Neural progenitor cell (in vitro differentiated cells): ENCODE data around the gene KCNQ1. TPM values are rescaled to one million over a fixed set of nuclear protein-coding genes. Genes with fewer than 3 reads are reported as not detected.

Experiments used
- DNase-seq: peaks from one replicate; pipeline ENCODE4 v3.0.0-alpha.2; 2016; ENCODE audit warnings: low spot score
- H2AFZ ChIP-seq: fragments of 200-600 bp; sonication (generic); replicated peaks from 2 replicates; pipeline ENCODE4 v1.6.1; 2016; ENCODE audit warnings: antibody characterized with exemption
- H3F3A ChIP-seq: fragments of 200-600 bp; sonication (generic); 2 replicates; pipeline ENCODE4 v1.6.1; 2016; ENCODE audit warnings: antibody characterized with exemption, low read depth
- H3K27ac ChIP-seq: fragments of 200-600 bp; sonication (generic); 2 replicates; pipeline ENCODE4 v1.5.1; 2016; ENCODE audit warnings: mild to moderate bottlenecking
- H3K27me3 ChIP-seq: fragments of 200-600 bp; sonication (generic); 2 replicates; pipeline ENCODE4 v1.6.1; 2016; ENCODE audit warnings: mild to moderate bottlenecking, moderate library complexity
- H3K36me3 ChIP-seq: fragments of 200-600 bp; sonication (generic); 2 replicates; pipeline ENCODE4 v1.5.1; 2016
- H3K4me1 ChIP-seq: fragments of 200-600 bp; sonication (generic); 2 replicates; pipeline ENCODE4 v1.6.1; 2016; ENCODE audit warnings: mixed run types
- H3K4me2 ChIP-seq: fragments of 200-600 bp; sonication (generic); 2 replicates; pipeline ENCODE4 v1.6.1; 2016
- H3K4me3 ChIP-seq: fragments of 200-600 bp; sonication (generic); 2 replicates; pipeline ENCODE4 v1.5.1; 2016
- H3K79me2 ChIP-seq: fragments of 200-600 bp; sonication (generic); 2 replicates; pipeline ENCODE4 v1.6.1; 2016; ENCODE audit warnings: low read depth
- H3K9ac ChIP-seq: fragments of 200-600 bp; sonication (generic); 2 replicates; pipeline ENCODE4 v1.6.1; 2016
- H3K9me3 ChIP-seq: fragments of 200-600 bp; sonication (generic); 2 replicates; pipeline ENCODE4 v1.5.1; 2016; ENCODE audit warnings: low read depth
- H4K20me1 ChIP-seq: fragments of 200-600 bp; sonication (generic); 2 replicates; pipeline ENCODE4 v1.6.1; 2016; ENCODE audit warnings: low read depth
- H3K27ac Mint-ChIP-seq: 3 replicates; pipeline ENCODE4 v1.8.0; 2021; ENCODE audit warnings: mixed read lengths
- H3K27me3 Mint-ChIP-seq: 2 replicates; pipeline ENCODE4 v1.8.0; 2022; ENCODE audit warnings: low read depth, mild to moderate bottlenecking, inconsistent platforms, moderate library complexity, mixed read lengths; ENCODE audit not compliant: insufficient read depth
- H3K36me3 Mint-ChIP-seq: 3 replicates; pipeline ENCODE4 v1.8.0; 2021; ENCODE audit warnings: mixed read lengths
- H3K4me1 Mint-ChIP-seq: 3 replicates; pipeline ENCODE4 v1.8.0; 2021; ENCODE audit warnings: mixed read lengths
- H3K4me3 Mint-ChIP-seq: 3 replicates; pipeline ENCODE4 v1.8.0; 2021; ENCODE audit warnings: mild to moderate bottlenecking, moderate library complexity, mixed read lengths
- H3K9me3 Mint-ChIP-seq: 3 replicates; pipeline ENCODE4 v1.8.0; 2020; ENCODE audit warnings: mixed read lengths
- EZH2 ChIP-seq: fragments of 200-600 bp; sonication (generic); IDR thresholded peaks from 2 replicates; pipeline ENCODE4 v1.6.1; 2017; ENCODE audit warnings: antibody characterized with exemption, mild to moderate bottlenecking, moderate library complexity
- EZH2phosphoT487 ChIP-seq: fragments of 200-600 bp; sonication (generic); IDR thresholded peaks from 2 replicates; pipeline ENCODE4 v1.6.1; 2017; ENCODE audit warnings: antibody characterized with exemption
- total RNA-seq: library from RNA; depleted of rRNA; stranded (reverse); fragments of >200 nt; gene quantifications from 2 replicates; pipeline ENCODE4 v1.2.3, GENCODE V29; 2015; ENCODE audit warnings: low replicate concordance
- TF ChIP-seq, protein P1 (sequence below): fragments of 200-600 bp; sonication (generic); IDR thresholded peaks from 2 replicates; pipeline ENCODE4 v1.5.1; 2017; ENCODE audit warnings: antibody characterized with exemption, mild to moderate bottlenecking

The KCNQ1 gene
- total RNA-seq, 1 donor from 2014 or later: 0.11 TPM

DNA sequence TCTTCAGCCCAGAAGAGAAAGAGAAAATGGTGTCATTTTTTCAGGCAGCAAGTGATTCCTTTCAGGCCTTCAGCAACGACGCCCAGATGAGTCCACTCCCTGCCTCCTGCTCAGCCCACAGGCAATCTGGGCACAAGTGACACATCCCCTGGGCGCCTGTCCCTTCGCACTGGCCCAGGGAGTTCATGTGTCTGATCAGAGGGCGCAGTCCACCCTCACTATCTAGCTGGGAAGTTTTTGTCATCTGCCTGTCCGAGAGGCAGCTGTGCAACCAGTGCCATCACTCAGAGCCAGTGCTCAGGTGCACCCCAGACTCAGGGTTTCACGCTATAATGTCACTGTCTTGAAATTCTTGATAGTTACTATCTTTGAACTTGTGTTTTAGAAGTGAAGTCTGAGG lies 256.4 kb downstream of the KCNQ1 start:
- Histone ChIP-seq H3K27ac (no peak overlapping the region), H4K20me1 (peaks cover 30% of the 10 kb centered on the region), H3K4me2 (peak overlapping the region; percentile 80), H3K4me1 (peaks cover 25% of the 10 kb centered on the region), H3K79me2 (peaks cover 32% of the 10 kb centered on the region), H3F3A (peaks cover 13% of the 10 kb centered on the region), H3K36me3 (no peaks in the 10 kb centered on the region), H3K27me3 (peaks cover 69% of the 10 kb centered on the region), H3K9me3 (no peaks in the 10 kb centered on the region), H2AFZ (no peak overlapping the region), H3K4me3 (no peak overlapping the region), H3K9ac (no peak overlapping the region)
- DNase-seq: no peak
- peaks cover 15% of the 10 kb centered on the region for H3K9me3 Mint-ChIP-seq
- peak overlapping the region; percentile 81 for H3K4me3 Mint-ChIP-seq
- peaks cover 25% of the 10 kb centered on the region for H3K27me3 Mint-ChIP-seq
- H3K36me3 Mint-ChIP-seq: peaks cover 2% of the 10 kb centered on the region
- H3K4me1 Mint-ChIP-seq: peaks cover 61% of the 10 kb centered on the region
- H3K27ac Mint-ChIP-seq: peak overlapping the region; percentile 93
- TF ChIP-seq EZH2phosphoT487 (no peak), EZH2 (no peak)
- TF ChIP-seq, protein P1, sequence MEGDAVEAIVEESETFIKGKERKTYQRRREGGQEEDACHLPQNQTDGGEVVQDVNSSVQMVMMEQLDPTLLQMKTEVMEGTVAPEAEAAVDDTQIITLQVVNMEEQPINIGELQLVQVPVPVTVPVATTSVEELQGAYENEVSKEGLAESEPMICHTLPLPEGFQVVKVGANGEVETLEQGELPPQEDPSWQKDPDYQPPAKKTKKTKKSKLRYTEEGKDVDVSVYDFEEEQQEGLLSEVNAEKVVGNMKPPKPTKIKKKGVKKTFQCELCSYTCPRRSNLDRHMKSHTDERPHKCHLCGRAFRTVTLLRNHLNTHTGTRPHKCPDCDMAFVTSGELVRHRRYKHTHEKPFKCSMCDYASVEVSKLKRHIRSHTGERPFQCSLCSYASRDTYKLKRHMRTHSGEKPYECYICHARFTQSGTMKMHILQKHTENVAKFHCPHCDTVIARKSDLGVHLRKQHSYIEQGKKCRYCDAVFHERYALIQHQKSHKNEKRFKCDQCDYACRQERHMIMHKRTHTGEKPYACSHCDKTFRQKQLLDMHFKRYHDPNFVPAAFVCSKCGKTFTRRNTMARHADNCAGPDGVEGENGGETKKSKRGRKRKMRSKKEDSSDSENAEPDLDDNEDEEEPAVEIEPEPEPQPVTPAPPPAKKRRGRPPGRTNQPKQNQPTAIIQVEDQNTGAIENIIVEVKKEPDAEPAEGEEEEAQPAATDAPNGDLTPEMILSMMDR: no peak

DNA sequence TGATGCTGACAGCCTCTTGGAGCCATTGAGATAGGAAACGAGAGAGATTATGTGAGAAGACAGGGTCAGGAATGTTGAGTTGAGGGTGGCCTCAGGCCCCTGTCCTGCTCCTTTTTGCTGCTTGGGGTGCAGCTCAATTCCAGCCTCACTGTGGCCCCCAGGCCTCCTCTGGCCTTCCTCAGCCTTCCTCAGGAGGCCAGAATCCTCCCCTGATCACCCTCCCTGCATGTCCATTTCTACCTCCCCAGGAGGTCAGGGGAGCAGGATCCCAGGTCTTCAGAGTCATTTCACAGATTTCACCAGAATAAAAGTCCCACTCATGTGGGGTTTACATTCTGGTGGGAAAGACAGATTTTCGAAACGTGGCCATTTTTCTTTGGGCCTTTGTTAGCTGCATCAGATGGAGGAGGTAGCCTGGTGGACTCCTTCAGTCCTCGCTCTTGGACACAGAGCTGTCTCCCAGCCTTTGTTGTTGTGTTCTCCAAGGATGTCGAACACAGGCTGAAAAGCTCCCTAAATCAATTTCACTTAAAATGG lies 257.2 kb downstream of the KCNQ1 start:
- DNase-seq: no peak
- Mint-ChIP-seq H3K9me3 (peaks cover 15% of the 10 kb centered on the region), H3K4me1 (peaks cover 54% of the 10 kb centered on the region), H3K27ac (no peak overlapping the region), H3K4me3 (peak overlapping the region; percentile 81), H3K27me3 (peaks cover 25% of the 10 kb centered on the region), H3K36me3 (peaks cover 2% of the 10 kb centered on the region)
- peaks cover 25% of the 10 kb centered on the region for H3K4me1 ChIP-seq
- no peak overlapping the region for H3K27ac ChIP-seq
- peaks cover 13% of the 10 kb centered on the region for H3F3A ChIP-seq
- peaks cover 69% of the 10 kb centered on the region for H3K27me3 ChIP-seq
- peaks cover 23% of the 10 kb centered on the region for H4K20me1 ChIP-seq
- peaks cover 27% of the 10 kb centered on the region for H3K79me2 ChIP-seq
- no peak overlapping the region for H3K4me2 ChIP-seq
- no peak overlapping the region for H2AFZ ChIP-seq
- H3K9ac ChIP-seq: no peak overlapping the region
- H3K9me3 ChIP-seq: no peaks in the 10 kb centered on the region
- no peak overlapping the region for H3K4me3 ChIP-seq
- TF ChIP-seq EZH2: no peak
- TF ChIP-seq, protein P1: no peak
- TF ChIP-seq EZH2phosphoT487: no peak
- H3K36me3 ChIP-seq: no peaks in the 10 kb centered on the region

DNA sequence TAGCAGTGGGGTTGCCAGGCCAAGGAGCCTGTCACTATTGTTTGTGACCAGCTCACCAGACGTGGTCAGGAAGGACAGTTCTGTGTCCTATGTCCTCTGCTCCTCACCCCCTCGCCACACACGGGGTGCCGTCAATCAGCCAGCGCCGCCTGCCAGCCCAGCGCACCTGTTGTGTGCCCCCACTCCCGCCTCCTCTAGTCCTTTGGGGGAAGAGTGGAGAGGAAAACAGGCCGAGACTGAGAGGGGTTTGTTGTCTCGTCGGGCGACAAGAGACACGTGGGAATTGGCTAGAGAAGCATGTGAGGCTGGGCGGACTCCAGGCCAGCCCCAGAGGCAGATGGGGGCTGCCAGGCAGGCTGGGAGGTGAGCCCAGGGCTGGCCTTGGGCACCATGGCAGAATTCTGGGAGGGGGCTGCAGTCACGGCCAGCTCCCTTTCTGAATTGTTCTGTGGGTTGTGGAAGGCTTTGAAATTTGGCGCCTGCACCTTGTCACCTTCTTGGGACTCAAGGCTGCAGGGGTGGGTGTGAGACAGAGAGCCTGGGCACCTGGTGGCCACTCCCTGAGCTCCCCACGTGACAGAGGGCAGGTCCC lies 258.1 kb downstream of the KCNQ1 start:
- H3K9me3 Mint-ChIP-seq: peaks cover 15% of the 10 kb centered on the region
- Histone ChIP-seq H2AFZ (no peak overlapping the region), H3K36me3 (no peaks in the 10 kb centered on the region), H3F3A (peaks cover 13% of the 10 kb centered on the region), H3K9me3 (no peaks in the 10 kb centered on the region), H3K79me2 (peaks cover 18% of the 10 kb centered on the region), H3K27ac (no peak overlapping the region), H3K4me1 (peaks cover 21% of the 10 kb centered on the region), H3K4me2 (peak overlapping the region; percentile 50), H3K27me3 (peaks cover 69% of the 10 kb centered on the region), H4K20me1 (peaks cover 14% of the 10 kb centered on the region), H3K9ac (no peak overlapping the region), H3K4me3 (no peak overlapping the region)
- DNase-seq: no peak
- peaks cover 49% of the 10 kb centered on the region for H3K4me1 Mint-ChIP-seq
- H3K27me3 Mint-ChIP-seq: peaks cover 28% of the 10 kb centered on the region
- H3K4me3 Mint-ChIP-seq: peak overlapping the region; percentile 53
- H3K36me3 Mint-ChIP-seq: peaks cover 2% of the 10 kb centered on the region
- TF ChIP-seq EZH2: no peak
- TF ChIP-seq, protein P1: no peak
- no peak for TF ChIP-seq EZH2phosphoT487
- H3K27ac Mint-ChIP-seq: no peak overlapping the region
